SK-N-SH (cell line): ENCODE results near the gene SRGAP1. TPM values are rescaled to one million over a fixed set of nuclear protein-coding genes. Genes with fewer than 3 reads are reported as not detected.
A peak's percentile ranks its signal among the peaks of the same experiment; 100 is the strongest.

ENCODE experiments used
- CTCF ChIA-PET: fragments of 300-600, 350-600 bp; formaldehyde crosslinking; extraction: SDS; loops from one replicate; lab custom pipeline; 2021; lab: Yijun Ruan, JAX
- POLR2A ChIA-PET: fragments of 350-600 bp; sonication (Branson Sonifier 250); formaldehyde crosslinking; extraction: SDS; loops from one replicate; lab custom pipeline; 2020; ENCODE audit warnings: antibody characterized with exemption, inconsistent platforms; lab: Yijun Ruan, JAX
- DNase-seq: peaks from one replicate; pipeline ENCODE4 v3.0.0; 2012
- H2AFZ ChIP-seq: fragments of 200-600 bp; sonication (generic); 2 replicates; pipeline ENCODE4 v1.8.1; 2016; ENCODE audit warnings: antibody characterized with exemption, mild to moderate bottlenecking, low read depth
- H3F3A ChIP-seq: fragments of 200-600 bp; sonication (generic); replicated peaks from 2 replicates; pipeline ENCODE3; 2016; ENCODE audit warnings: antibody characterized with exemption, mild to moderate bottlenecking; ENCODE audit not compliant: insufficient read depth
- H3K27ac ChIP-seq, 2 experiments: fragments of 200-500 bp in 1 of 2; fragments of 200-600 bp in 1 of 2; sonication (Bioruptor generic) in 1 of 2; sonication (generic), shearing (Covaris generic) in 1 of 2; 2 replicates each; pipeline versions ENCODE4 v1.5.1 to v1.6.1; 2014 to 2016; ENCODE audit warnings: low read depth in 2 of 2, inconsistent platforms in 1 of 2, low read length in 1 of 2, mild to moderate bottlenecking in 1 of 2, mixed read lengths in 1 of 2
- H3K27me3 ChIP-seq: fragments of 200-600 bp; sonication (generic), shearing (Covaris generic); 2 replicates; pipeline ENCODE4 v1.6.1; 2016; ENCODE audit warnings: mixed run types; ENCODE audit not compliant: insufficient read depth
- H3K36me3 ChIP-seq, 2 experiments: fragments of 200-500 bp in 1 of 2; fragments of 200-600 bp in 1 of 2; sonication (Bioruptor generic) in 1 of 2; sonication (generic) in 1 of 2; replicated peaks in 1 of 2; 2 replicates each; pipeline versions ENCODE3 to v1.5.1; 2014 to 2016; ENCODE audit warnings: low read length in 1 of 2, mild to moderate bottlenecking in 1 of 2; ENCODE audit not compliant: insufficient read depth in 2 of 2, control insufficient read depth in 1 of 2
- H3K4me1 ChIP-seq, 2 experiments: fragments of 200-500 bp in 1 of 2; fragments of 200-600 bp in 1 of 2; sonication (Bioruptor generic) in 1 of 2; sonication (generic), shearing (Covaris generic) in 1 of 2; 2 replicates each; pipeline versions ENCODE4 v1.5.1 to v1.6.1; 2014 to 2016; ENCODE audit warnings: low read depth in 1 of 2, low read length in 1 of 2, mixed run types in 1 of 2; ENCODE audit not compliant: insufficient read depth in 2 of 2, control insufficient read depth in 1 of 2
- H3K4me2 ChIP-seq: fragments of 200-600 bp; sonication (generic), shearing (Covaris generic); 2 replicates; pipeline ENCODE4 v1.6.1; 2017; ENCODE audit warnings: mixed run types
- H3K4me3 ChIP-seq, 2 experiments: fragments of 200-500 bp in 1 of 2; fragments of 200-600 bp in 1 of 2; sonication (Bioruptor generic) in 1 of 2; sonication (generic), shearing (Covaris generic) in 1 of 2; 2 replicates each; pipeline versions ENCODE4 v1.5.1 to v1.8.1; 2014 to 2016; ENCODE audit warnings: low read depth in 2 of 2, inconsistent platforms in 1 of 2, low read length in 1 of 2, mild to moderate bottlenecking in 1 of 2, mixed read lengths in 1 of 2, moderate library complexity in 1 of 2
- H3K79me2 ChIP-seq: fragments of 200-600 bp; sonication (generic); 2 replicates; pipeline ENCODE4 v1.8.1; 2017; ENCODE audit warnings: mild to moderate bottlenecking; ENCODE audit not compliant: insufficient read depth
- H3K9ac ChIP-seq: fragments of 200-600 bp; sonication (generic); 2 replicates; pipeline ENCODE4 v1.6.1; 2017; ENCODE audit warnings: mixed run types
- H3K9me2 ChIP-seq: fragments of 200-600 bp; sonication (generic); 2 replicates; pipeline ENCODE4 v1.6.1; 2017; ENCODE audit warnings: mixed run types
- H3K9me3 ChIP-seq: fragments of 200-600 bp; sonication (generic); 2 replicates; pipeline ENCODE4 v1.6.1; 2017; ENCODE audit warnings: mixed run types, mild to moderate bottlenecking, moderate library complexity
- H4K20me1 ChIP-seq: fragments of 200-600 bp; sonication (generic); 2 replicates; pipeline ENCODE4 v1.6.1; 2017; ENCODE audit warnings: mild to moderate bottlenecking, mixed run types; ENCODE audit not compliant: insufficient read depth
- CHD2 ChIP-seq: fragments of 150-350 bp; IDR thresholded peaks from 2 replicates; pipeline ENCODE4 v1.6.1; 2018; ENCODE audit warnings: low read length; ENCODE audit not compliant: partially characterized antibody
- EZH2phosphoT487 ChIP-seq: fragments of 200-600 bp; sonication (generic); IDR thresholded peaks from 2 replicates; pipeline ENCODE4 v1.6.1; 2017; ENCODE audit warnings: low read depth, mixed run types, mild to moderate bottlenecking, antibody characterized with exemption, moderate library complexity, borderline replicate concordance
- GABPA ChIP-seq: IDR thresholded peaks from 2 replicates; pipeline ENCODE4 v1.4.0; 2012; ENCODE audit warnings: low read depth, mild to moderate bottlenecking
- GATA2 ChIP-seq: sonication (generic); formaldehyde crosslinking; IDR thresholded peaks from 2 replicates; pipeline ENCODE4 v1.5.0; 2020; ENCODE audit warnings: mild to moderate bottlenecking, missing genetic modification reagents
- MEF2A ChIP-seq: IDR thresholded peaks from 2 replicates; pipeline ENCODE4 v1.4.0; 2012; ENCODE audit warnings: low read depth, borderline replicate concordance
- RCOR1 ChIP-seq: fragments of 150-350 bp; IDR thresholded peaks from 2 replicates; pipeline ENCODE4 v1.6.1; 2017; ENCODE audit warnings: antibody characterized with exemption, low read length
- SIN3A ChIP-seq: IDR thresholded peaks from 2 replicates; pipeline ENCODE4 v1.6.1; 2012; ENCODE audit warnings: low read depth, mild to moderate bottlenecking, low read length, moderate library complexity, borderline replicate concordance
- WGBS: methylation state at CpG from one replicate; pipeline ENCODE4 v1.1.6; 2017; ENCODE audit warnings: low lambda C conversion rate; 5-methylcytosine and 5-hydroxymethylcytosine counted together
- polyA plus RNA-seq, 3 experiments: library from polyadenylated mRNA; depleted of rRNA; stranded (reverse); fragments of >200 nt; gene quantifications; 2 replicates each; pipeline ENCODE4 v1.2.3, GENCODE V29; 2012
- TF ChIP-seq, protein P1 (sequence below): fragments of 200-600 bp; sonication (generic); IDR thresholded peaks from 2 replicates; pipeline ENCODE4 v1.6.1; 2017; ENCODE audit warnings: antibody characterized with exemption, mild to moderate bottlenecking, moderate library complexity
- TF ChIP-seq, protein P2 (sequence below): IDR thresholded peaks from 2 replicates; pipeline ENCODE4 v1.6.1; 2012; ENCODE audit warnings: mild to moderate bottlenecking, low read depth, low read length, moderate library complexity
- TF ChIP-seq, protein P3 (sequence below): IDR thresholded peaks from 2 replicates; pipeline ENCODE4 v1.4.0; 2012; ENCODE audit warnings: low read depth, borderline replicate concordance

Gene SRGAP1
- polyA plus RNA-seq, 1 of the 3 experiments (the other 2 are of a cell fraction), result 2.6 TPM

GRCh38 chr12:63917477-63917862 lies 73.0 kb downstream of the SRGAP1 start:
- H3K27ac ChIP-seq, result peak overlapping the region in 1 of 2 experiments; percentile 79; a peak in 2 of 4 replicates

More at GRCh38 chr12:63917477-63917862, 73.0 kb downstream of the SRGAP1 start:
- Histone ChIP-seq H3K9me3 (no peaks in the 10 kb centered on the region), H3K4me1 (peaks cover 18 to 50% of the 10 kb centered on the region in 2 experiments), H3K79me2 (peaks cover 66% of the 10 kb centered on the region), H3F3A (peaks cover 17% of the 10 kb centered on the region), H4K20me1 (no peaks in the 10 kb centered on the region), H3K9me2 (no peaks in the 10 kb centered on the region), H3K4me3 (no peak overlapping the region), H3K36me3 (no peaks in the 10 kb centered on the region), H2AFZ (no peak overlapping the region), H3K27me3 (no peaks in the 10 kb centered on the region), H3K9ac (no peak overlapping the region), H3K4me2 (peak overlapping the region; percentile 9; the same call in 1 of the 2 replicates)
- TF ChIP-seq GATA2 (CRISPR knock-in tag) (no peak), SIN3A (no peak), RCOR1 (no peak), MEF2A (no peak), CHD2 (no peak), GABPA (no peak), EZH2phosphoT487 (no peak)
- TF ChIP-seq, protein P1, sequence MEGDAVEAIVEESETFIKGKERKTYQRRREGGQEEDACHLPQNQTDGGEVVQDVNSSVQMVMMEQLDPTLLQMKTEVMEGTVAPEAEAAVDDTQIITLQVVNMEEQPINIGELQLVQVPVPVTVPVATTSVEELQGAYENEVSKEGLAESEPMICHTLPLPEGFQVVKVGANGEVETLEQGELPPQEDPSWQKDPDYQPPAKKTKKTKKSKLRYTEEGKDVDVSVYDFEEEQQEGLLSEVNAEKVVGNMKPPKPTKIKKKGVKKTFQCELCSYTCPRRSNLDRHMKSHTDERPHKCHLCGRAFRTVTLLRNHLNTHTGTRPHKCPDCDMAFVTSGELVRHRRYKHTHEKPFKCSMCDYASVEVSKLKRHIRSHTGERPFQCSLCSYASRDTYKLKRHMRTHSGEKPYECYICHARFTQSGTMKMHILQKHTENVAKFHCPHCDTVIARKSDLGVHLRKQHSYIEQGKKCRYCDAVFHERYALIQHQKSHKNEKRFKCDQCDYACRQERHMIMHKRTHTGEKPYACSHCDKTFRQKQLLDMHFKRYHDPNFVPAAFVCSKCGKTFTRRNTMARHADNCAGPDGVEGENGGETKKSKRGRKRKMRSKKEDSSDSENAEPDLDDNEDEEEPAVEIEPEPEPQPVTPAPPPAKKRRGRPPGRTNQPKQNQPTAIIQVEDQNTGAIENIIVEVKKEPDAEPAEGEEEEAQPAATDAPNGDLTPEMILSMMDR, result no peak
- TF ChIP-seq, protein P2, sequence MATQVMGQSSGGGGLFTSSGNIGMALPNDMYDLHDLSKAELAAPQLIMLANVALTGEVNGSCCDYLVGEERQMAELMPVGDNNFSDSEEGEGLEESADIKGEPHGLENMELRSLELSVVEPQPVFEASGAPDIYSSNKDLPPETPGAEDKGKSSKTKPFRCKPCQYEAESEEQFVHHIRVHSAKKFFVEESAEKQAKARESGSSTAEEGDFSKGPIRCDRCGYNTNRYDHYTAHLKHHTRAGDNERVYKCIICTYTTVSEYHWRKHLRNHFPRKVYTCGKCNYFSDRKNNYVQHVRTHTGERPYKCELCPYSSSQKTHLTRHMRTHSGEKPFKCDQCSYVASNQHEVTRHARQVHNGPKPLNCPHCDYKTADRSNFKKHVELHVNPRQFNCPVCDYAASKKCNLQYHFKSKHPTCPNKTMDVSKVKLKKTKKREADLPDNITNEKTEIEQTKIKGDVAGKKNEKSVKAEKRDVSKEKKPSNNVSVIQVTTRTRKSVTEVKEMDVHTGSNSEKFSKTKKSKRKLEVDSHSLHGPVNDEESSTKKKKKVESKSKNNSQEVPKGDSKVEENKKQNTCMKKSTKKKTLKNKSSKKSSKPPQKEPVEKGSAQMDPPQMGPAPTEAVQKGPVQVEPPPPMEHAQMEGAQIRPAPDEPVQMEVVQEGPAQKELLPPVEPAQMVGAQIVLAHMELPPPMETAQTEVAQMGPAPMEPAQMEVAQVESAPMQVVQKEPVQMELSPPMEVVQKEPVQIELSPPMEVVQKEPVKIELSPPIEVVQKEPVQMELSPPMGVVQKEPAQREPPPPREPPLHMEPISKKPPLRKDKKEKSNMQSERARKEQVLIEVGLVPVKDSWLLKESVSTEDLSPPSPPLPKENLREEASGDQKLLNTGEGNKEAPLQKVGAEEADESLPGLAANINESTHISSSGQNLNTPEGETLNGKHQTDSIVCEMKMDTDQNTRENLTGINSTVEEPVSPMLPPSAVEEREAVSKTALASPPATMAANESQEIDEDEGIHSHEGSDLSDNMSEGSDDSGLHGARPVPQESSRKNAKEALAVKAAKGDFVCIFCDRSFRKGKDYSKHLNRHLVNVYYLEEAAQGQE, result no peak
- TF ChIP-seq, protein P3, sequence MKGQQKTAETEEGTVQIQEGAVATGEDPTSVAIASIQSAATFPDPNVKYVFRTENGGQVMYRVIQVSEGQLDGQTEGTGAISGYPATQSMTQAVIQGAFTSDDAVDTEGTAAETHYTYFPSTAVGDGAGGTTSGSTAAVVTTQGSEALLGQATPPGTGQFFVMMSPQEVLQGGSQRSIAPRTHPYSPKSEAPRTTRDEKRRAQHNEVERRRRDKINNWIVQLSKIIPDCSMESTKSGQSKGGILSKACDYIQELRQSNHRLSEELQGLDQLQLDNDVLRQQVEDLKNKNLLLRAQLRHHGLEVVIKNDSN, result no peak
- 84% methylated on average over 3 of the region's 3 CpGs for WGBS
- CTCF ChIA-PET, result no interaction called here
- POLR2A ChIA-PET, result no interaction called here
- DNase-seq, result no peak
